NCI-H2029 (cell line): Measurements from ENCODE around the gene SYNPO2.
"Not testable (repeated sequence)": the region's sequence is repeated elsewhere in the genome, so short reads cannot be mapped to it uniquely, and the experiment has no call there.

Experiments
- DNase-seq: peaks from one replicate; lab custom pipeline; 2025; lab: John Stamatoyannopoulos, UW

SYNPO2 gene

DNA sequence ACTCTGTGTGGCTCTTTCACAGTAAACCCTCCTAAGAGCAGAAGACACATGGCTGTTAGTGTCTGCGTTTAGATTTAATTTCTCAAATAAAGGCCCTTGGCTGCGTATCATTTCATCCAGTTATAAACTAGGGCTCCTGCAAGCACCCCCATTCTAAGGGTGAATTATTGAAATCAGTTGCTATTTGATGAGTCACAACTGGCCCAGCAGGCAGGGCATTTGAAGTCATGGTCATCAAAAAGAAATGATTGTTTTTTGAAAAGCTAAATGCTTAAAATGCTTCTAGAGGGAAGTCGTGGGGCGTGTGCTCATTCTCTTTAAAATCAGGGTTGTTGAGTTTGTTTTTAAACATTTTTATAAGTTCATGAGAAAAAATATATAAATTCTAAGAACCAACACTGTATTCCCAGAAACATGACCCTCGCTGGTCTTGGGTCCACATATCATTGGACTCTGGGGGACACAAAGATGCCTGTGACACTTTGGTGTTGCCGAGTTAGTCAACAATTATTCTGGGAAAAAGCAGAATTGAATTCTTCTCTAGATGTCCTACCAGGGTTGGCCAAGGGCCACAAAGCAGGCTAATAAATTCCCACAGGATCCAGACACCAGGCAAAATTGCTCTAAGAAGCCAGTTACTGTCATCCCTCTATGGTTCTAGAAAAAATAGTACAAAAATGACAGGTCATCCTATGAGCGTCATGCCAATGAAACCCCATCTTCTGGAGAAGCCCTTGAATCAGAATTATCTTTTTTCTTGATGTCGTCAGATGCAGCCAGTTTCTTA is 147.5 kb downstream of the SYNPO2 start:
- DNase-seq = no peak

DNA sequence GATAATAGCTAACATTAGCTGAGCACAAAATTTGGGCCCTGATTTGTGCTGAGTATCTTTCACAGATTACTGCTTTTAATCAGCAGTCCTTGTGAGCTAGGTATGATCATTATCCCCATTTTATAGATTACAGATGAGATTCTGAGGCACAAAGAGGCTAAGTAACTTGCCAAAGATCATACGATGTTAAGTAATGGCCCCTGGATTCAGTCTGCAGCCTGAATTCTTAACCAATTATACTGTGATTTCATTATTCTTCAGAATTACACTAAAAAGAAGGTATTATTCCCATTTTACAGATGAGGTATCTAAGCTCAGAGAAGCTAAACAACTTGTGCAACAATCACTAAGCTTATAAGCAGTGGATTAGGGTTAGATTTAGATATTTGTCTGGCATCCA is 149.1 kb downstream of the SYNPO2 start:
- no peak for DNase-seq

DNA sequence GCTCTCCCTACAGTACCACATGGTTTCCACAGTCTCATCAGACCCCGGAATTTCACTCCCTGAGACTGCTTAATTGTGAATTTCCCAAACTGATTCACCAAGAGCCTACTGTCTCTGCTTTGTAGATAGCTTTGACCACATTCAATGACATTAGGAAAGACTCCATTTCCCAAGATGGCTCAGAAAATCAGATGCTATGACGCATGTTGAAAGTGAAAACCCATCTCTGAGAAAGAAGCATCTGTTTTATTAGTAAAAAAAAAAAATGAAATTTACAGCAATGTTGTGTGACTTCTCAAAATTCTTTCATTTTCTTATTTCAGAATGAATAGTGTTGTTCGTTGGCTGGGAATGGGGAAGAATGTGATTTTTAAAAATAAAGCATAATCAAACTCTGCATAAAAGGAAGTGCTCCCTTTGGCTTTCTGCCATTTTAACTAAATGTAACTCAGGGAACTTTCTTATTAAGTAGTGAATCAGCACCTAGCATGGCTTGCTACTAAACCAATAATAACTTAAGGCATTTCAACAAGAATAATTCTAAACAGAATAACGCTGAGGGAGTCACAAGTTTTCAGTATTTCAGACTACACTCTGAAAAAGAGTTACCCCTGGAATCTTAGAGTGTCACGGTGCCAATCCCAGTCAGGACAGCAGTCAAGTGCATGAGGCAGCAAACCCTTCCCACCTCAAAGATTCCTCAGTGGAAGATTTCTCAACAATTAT is 149.6 kb downstream of the SYNPO2 start:
- DNase-seq = no peak

DNA sequence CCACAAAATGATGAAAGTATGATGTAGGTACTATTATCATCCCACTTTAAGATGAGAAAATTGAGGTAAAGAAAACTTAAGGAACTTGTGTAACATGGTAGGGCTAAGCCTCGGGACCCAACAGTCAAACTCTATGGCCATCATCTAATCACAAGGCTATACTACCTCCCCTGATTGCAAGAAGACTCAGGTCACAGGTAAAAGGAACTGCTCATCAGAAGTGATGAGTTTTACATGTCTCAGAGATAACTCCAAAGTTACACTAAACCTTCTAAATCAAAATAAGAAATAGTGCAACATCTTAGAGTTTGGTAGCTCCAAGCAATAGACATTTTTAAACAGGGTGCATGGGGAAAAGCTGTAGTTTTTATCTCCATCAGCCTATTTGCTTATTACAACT is 150.5 kb downstream of the SYNPO2 start:
- DNase-seq = no peak

DNA sequence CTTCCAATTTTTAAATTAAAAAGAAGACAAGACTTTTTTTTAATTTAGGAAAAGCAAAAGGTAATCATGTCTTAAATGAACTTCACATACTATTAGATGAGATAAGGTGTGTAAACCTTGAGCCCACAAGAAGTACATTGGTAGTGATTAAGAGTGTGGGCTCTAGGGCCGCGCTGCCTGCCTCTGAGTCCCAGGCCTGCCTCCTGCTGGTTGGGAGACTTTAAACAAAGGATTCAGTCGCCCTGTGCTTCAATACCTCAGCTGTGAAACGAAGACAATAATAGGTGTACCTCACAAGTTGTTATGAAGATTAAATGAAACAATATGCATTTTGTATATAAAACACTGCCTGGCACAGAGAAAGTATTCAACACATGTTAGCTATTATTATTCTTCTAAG is 151.1 kb downstream of the SYNPO2 start:
- no peak for DNase-seq

DNA sequence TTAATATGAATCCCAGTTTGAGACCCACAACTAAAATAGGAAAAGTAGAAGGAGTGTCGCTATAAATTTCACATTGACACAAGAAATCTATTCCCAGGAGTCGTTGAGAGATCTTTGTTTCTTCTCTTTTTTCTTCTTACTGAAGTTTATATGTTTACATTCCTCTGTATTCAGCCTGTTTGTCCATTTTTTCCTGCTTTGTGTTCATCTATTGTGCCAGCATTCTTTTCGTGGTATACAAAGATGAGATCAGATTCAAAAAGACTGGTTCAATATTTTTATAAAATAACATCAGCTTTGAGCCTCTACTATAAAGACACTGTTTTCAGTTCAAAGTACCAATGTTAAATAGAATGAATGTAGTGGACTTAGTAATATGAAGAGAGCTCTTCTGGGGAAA is 151.6 kb downstream of the SYNPO2 start:
- DNase-seq = no peak

DNA sequence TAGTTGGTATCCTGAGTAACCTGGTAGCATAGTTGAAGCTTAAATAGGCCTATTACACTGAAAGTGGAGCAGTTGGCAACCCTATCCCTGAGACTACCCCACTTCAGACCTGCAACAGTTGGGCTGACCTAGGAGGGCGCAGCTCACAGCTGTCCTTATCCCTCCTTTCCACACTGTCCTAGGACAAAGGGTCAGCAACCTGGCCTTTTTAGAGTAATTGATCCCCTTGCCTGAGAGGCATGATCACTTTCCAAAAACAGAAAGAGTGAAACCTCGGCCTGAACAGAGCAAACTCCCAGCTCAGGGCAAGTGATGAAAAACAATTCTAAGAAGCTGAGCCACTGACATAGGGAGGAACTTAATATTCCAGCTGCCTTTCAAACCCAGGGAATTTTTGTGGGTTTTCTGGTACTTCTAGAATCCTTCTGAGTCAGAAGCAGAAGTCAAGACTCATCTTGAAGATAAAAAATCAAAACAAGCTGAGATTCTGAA is 152.1 kb downstream of the SYNPO2 start:
- DNase-seq = no peak

DNA sequence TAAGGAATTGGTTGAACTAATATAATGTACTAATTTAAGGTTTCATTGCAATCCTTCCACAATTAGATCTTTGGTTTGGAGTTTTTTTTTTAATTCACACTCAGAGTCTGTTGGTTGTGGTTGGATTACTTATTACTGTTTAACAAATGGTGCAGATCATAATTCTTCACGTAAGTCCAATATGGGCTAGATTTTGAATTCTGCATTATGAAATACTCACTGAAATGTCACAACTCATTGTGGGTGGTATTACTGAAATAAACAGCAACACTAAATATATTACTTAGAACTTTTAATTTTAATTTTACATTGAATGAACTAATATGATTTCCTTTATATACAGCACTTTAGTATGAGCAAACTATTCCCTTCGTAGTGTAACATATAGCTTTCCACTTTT is 152.7 kb downstream of the SYNPO2 start:
- no peak for DNase-seq

DNA sequence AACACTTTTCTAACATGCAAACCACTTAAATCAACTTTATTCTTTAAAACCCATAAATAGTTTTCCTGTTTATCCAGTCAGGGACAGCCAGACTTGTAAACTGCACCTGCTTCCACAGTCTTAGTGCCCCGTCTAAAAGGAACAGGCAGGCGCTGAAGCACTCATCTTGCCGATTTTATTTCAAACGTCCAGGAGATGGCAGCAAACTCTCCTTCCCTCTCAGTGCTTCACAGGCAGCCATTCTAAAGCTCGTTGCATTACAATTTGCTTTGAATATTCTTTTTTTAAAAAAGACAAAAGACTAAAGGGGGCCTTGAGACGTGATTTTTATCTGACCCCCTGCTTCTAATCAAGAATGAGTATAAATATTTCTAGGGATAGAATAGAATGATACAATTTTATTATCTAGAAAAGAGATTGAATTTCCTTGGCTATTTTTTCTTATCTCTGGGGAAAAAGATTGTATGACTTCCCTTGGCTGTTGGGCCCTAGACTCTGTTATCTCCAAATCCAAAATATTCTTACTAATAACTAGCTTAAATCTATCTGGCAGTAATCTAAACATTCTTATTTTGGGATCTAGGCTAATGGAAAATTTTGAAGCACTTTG is 153.4 kb downstream of the SYNPO2 start:
- peak; percentile 39 for DNase-seq

DNA sequence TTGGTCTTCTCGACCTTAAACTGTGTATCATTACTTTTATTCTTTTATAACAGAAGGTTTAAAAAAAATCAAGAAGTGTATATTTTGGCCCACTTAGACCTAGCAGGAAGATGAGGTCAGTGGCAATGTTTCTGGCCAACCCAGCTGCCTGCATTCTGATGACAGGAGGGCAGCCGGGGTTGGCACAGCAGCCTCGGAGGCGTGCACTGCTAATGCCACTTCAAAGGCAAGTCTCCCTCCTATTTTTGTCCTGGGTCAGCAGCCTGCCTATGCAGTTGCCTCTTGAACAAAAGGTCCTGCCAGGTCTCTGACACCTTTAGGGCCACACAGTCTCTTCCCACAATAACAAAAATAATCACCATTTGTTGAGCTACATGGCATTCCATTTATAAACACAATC is 157.6 kb downstream of the SYNPO2 start:
- DNase-seq = no peak

DNA sequence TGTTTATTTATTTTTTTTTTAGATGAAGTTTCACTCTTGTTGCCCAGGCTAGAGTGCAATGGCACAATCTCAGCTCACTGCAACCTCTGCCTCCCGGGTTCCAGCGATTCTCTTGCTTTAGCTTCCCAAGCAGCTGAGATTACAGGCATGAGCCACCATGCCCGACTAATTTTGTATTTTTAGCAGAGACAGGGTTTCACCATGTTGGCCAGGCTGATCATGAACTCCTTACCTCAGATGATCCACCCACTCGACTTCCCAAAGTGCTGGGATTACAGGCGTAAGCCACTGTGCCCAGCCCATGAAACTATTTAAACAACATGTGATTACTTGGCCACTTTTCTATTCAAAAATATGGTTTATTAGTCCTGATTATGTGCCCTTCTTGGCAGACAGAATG is 158.4 kb downstream of the SYNPO2 start:
- DNase-seq = not testable (repeated sequence)

DNA sequence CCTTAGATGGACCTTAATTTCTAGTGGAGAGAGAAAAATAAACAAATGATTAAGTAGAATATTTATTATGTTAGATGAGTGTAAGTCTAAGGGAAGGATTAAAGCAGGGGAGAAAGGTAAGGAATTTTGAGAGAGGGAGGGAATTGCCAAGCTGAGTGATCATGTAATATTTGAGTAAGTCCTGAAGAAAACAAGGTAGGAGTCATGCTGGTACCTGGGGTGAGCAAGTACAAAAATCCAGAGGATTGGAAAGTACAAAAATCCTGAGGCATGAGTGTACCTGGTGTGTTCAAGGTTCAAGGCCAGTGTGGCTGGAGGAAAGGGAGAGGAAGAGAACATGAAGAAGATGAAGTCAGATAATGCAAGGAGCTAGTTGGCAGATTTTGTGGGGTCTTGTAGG is 159.8 kb downstream of the SYNPO2 start:
- no peak for DNase-seq

DNA sequence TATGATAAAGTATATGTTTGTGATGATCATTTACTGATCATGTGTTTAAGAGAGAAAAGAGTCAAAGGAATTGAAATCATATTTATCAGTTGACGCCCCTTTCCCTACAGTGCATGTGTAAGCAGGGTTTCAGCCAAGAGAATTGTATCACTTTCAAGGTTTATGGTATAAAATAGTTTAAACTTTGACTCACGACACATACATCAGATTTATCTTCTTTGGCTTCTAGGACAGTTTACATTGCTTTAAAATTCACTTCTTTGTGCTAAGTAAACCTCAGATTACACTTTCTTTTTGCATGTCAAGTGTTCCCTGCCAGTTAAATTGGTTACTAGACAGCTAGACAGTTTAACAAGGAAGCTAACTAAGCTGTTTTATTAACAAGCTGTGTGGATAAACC is 160.7 kb downstream of the SYNPO2 start:
- no peak for DNase-seq

DNA sequence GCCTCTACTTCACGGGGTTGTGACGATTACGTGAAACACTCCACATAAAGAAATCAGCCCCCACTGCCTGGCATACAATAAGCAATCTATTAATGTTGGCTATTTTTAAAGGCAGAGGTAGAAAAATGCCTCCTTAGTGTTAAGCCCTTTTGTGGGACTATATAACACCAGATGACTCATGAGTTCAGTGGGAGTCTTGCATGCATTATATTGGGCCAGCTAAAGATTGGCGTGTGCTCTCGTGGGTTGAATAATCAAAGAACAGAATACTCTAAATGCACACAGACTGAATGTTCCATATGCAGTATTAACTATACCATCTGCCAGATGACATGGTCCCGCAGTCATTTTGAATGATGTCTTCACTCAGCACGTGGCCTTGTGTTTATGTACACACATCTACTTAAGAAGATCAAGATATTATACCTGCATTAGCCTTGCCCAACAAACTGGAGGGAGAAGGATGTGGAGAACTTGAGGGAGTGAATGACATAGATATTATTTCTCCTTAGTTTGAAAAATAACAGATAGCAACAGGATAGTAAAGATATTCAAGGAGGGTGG is 162.0 kb downstream of the SYNPO2 start:
- DNase-seq = no peak

DNA sequence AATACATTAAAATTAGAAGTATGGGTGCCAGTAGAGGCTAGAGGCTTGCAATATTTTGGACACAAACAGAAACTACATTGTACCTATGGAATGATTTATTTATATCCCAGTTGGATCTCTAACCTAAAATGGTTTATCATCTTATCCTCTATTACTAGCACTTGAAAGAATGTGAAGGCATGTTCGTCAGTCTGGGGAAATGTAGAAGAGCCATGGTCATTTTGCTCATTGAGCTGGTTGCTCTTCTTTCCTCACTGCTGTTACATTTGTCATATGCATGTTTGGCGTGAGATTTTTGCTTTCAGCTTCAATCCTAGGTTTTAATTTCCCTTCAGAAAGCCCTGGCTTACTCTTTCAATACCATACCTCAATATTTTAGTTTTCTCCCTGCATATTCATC is 164.6 kb downstream of the SYNPO2 start:
- no peak for DNase-seq

DNA sequence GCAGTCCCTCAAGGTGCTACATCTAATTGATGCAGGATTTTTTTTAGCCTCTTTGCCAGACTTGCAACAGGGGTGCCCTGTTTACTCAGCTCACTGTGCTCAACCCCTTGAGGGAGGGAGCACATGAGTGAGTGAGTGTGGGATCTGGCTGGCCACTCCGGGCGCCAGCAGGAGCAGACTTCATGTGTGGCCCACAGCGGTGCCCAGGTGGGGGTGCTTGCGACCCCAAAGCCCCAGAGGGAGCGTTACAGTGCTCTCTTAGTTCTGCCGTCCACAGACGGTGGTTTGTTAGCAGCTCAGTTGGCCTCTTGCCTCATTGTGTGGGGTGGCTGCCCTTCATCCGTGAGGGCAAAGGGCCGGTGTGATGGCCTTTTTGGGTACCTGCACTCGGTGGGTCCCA is 165.3 kb downstream of the SYNPO2 start:
- DNase-seq = no peak

DNA sequence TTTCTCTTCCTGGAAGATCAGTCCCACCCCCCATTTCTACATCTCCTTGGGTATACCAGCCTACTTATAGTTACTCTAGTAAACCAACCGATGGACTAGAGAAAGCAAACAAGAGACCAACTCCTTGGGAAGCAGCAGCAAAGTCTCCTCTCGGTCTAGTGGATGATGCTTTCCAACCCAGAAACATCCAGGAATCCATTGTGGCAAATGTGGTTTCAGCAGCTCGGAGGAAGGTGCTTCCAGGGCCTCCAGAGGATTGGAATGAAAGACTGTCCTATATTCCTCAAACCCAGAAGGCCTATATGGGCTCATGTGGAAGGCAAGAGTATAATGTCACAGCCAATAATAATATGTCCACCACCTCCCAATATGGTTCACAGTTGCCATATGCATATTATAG is 168.8 kb downstream of the SYNPO2 start:
- DNase-seq = no peak

DNA sequence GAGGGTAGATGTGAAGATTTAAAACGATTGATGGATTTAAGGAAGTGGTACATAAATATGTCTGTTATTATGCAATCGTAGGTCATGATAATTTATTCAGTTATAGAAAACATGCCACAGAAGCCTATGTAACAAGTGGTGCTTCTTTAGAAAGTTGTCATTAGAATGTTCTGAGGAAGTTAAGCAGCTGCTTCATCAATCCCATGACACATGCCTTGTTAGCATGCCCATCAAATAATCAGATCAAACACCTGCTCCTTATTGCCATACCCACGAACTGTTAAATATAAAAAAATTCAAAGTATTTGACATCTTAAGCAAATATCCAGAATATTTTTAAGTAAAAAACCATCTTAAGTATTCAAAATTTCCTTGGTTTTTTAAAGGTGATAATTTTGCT is 170.6 kb downstream of the SYNPO2 start:
- DNase-seq = no peak

DNA sequence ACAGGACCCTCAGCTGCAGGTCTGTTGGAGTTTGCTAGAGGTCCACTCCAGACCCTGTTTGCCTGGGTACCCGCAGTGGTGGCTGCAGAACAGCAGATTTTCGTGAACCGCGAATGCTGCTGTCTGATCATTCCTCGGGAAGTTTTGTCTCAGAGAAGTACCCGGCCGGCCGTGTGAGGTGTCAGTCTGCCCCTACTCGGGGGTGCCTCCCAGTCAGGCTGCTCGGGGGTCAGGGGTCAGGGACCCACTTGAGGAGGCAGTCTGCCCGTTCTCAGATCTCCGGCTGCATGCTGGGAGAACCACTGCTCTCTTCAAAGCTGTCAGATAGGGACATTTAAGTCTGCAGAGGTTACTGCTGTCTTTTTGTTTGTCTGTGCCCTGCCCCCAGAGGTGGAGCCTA is 178.5 kb downstream of the SYNPO2 start:
- not testable (repeated sequence) for DNase-seq

DNA sequence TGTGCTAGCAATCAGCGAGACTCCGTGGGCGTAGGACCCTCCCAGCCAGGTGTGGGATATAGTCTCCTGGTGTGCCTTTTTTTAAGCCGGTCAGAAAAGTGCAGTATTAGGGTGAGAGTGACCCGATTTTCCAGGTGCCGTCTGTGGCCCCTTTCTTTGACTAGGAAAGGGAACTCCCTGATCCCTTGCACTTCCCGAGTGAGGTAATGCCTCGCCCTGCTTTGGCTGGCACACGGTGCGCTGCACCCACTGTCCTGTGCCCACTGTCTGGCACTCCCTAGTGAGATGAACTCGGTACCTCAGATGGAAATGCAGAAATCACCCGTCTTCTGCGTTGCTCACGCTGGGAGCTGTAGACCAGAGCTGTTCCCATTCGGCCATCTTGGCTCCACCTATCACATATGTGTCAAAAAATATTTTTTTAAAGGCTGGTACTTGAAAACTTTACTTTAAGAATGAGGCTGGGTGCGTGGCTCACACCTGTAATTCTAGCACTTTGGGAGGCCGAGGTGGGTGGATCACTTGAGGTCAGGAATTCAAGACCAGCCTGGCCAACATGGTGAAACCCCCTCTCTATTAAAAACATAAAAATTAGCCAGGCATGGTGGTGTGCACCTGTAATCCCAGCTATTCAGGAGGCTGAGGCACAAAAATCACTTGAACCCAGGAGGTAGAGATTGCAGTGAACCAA is 179.2 kb downstream of the SYNPO2 start:
- not testable (repeated sequence) for DNase-seq

DNA sequence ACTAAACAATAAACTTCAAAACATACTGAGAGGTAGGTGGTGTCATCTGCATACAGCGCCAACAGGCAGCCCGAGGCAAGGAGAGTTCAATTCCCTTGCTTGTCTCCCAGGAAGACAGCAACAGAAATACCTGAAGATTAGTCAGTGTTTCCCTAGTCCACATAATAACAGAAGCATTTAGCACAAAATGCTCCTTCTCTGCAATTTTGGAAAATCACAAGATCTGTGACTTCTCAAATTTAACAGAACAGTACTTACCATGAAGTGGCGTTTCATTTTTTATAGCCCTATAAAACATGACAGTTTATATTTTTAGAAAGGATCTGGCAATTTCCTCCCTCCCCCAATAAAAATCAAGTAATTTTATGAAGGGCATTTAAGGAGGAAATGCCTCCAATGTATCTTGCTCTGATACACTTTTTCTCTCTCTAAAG is 179.9 kb downstream of the SYNPO2 start:
- DNase-seq = no peak

DNA sequence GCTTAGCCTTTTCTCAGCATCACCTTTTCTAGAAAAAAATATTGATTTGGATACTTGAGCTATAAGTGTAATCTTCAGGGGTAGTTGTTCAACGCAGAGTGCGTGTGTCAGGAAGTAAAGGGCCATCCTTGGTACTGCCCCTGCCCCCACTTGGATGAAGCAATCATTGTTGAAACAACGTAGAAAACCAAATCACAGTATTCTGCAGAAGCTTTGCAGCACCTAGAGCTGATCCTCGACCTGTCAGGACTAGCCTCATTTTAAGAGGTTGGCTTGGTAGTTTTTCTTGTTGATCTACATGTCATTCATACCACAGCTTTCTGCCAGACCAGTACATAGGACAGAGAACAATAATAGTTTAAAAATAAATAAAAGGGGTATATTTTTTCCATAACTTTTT is 181.6 kb downstream of the SYNPO2 start:
- no peak for DNase-seq
